ENCODE results near the gene CSPG4. TPM values are rescaled to one million over a fixed set of nuclear protein-coding genes. Genes with fewer than 3 reads are reported as not detected.
A peak's percentile ranks its signal among the peaks of the same experiment; 100 is the strongest.
"Not testable (repeated sequence)": the region's sequence is repeated elsewhere in the genome, so short reads cannot be mapped to it uniquely, and the experiment has no call there.

The CSPG4 gene, protein sequence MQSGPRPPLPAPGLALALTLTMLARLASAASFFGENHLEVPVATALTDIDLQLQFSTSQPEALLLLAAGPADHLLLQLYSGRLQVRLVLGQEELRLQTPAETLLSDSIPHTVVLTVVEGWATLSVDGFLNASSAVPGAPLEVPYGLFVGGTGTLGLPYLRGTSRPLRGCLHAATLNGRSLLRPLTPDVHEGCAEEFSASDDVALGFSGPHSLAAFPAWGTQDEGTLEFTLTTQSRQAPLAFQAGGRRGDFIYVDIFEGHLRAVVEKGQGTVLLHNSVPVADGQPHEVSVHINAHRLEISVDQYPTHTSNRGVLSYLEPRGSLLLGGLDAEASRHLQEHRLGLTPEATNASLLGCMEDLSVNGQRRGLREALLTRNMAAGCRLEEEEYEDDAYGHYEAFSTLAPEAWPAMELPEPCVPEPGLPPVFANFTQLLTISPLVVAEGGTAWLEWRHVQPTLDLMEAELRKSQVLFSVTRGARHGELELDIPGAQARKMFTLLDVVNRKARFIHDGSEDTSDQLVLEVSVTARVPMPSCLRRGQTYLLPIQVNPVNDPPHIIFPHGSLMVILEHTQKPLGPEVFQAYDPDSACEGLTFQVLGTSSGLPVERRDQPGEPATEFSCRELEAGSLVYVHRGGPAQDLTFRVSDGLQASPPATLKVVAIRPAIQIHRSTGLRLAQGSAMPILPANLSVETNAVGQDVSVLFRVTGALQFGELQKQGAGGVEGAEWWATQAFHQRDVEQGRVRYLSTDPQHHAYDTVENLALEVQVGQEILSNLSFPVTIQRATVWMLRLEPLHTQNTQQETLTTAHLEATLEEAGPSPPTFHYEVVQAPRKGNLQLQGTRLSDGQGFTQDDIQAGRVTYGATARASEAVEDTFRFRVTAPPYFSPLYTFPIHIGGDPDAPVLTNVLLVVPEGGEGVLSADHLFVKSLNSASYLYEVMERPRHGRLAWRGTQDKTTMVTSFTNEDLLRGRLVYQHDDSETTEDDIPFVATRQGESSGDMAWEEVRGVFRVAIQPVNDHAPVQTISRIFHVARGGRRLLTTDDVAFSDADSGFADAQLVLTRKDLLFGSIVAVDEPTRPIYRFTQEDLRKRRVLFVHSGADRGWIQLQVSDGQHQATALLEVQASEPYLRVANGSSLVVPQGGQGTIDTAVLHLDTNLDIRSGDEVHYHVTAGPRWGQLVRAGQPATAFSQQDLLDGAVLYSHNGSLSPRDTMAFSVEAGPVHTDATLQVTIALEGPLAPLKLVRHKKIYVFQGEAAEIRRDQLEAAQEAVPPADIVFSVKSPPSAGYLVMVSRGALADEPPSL (N-terminal part only)
- total RNA-seq (76.7 TPM), polyA plus RNA-seq (ENCODE audit: insufficient read depth in 1 of 8, insufficient read length in 8 of 8, low replicate concordance in 1 of 8) (100 to 1,000 TPM in 2 of 8 donors, 10 to 100 TPM in 6; 56.6 to 110 (median 87.0) TPM)
- long read RNA-seq, donor 1, full-length matches to known transcripts = 2 of 11 reads
- long read RNA-seq, donor 1, partial matches to known transcripts = 9 of 11 reads
- long read RNA-seq, donor 1, other reads (novel, unspliced or antisense) = 0 of 11 reads
- long read RNA-seq, donor 2 = 0 reads
- long read RNA-seq, donor 3, full-length matches to known transcripts = 9 of 244 reads
- long read RNA-seq, donor 3, partial matches to known transcripts = 235 of 244 reads
- long read RNA-seq, donor 3, other reads (novel, unspliced or antisense) = 0 of 244 reads
- long read RNA-seq, donor 4, full-length matches to known transcripts = 1 of 109 reads
- long read RNA-seq, donor 4, partial matches to known transcripts = 108 of 109 reads
- long read RNA-seq, donor 4, other reads (novel, unspliced or antisense) = 0 of 109 reads
- long read RNA-seq, donor 5, full-length matches to known transcripts = 2 of 59 reads
- long read RNA-seq, donor 5, partial matches to known transcripts = 57 of 59 reads
- long read RNA-seq, donor 5, other reads (novel, unspliced or antisense) = 0 of 59 reads
- long read RNA-seq, donor 6, full-length matches to known transcripts = 4 of 42 reads
- long read RNA-seq, donor 6, partial matches to known transcripts = 38 of 42 reads
- long read RNA-seq, donor 6, other reads (novel, unspliced or antisense) = 0 of 42 reads
- long read RNA-seq, donor 7, partial matches to known transcripts = 47 of 47 reads
- long read RNA-seq, donor 7, other reads (novel, unspliced or antisense) = 0 of 47 reads
- long read RNA-seq, donor 8, partial matches to known transcripts = 18 of 18 reads
- long read RNA-seq, donor 8, other reads (novel, unspliced or antisense) = 0 of 18 reads
- long read RNA-seq, donor 9, full-length matches to known transcripts = 1 of 45 reads
- long read RNA-seq, donor 9, partial matches to known transcripts = 44 of 45 reads
- long read RNA-seq, donor 9, other reads (novel, unspliced or antisense) = 0 of 45 reads
- long read RNA-seq, donor 10, full-length matches to known transcripts = 1 of 46 reads
- long read RNA-seq, donor 10, partial matches to known transcripts = 45 of 46 reads
- long read RNA-seq, donor 10, other reads (novel, unspliced or antisense) = 0 of 46 reads
- long read RNA-seq, donor 11, full-length matches to known transcripts = 1 of 36 reads
- long read RNA-seq, donor 11, partial matches to known transcripts = 35 of 36 reads
- long read RNA-seq, donor 11, other reads (novel, unspliced or antisense) = 0 of 36 reads

DNA sequence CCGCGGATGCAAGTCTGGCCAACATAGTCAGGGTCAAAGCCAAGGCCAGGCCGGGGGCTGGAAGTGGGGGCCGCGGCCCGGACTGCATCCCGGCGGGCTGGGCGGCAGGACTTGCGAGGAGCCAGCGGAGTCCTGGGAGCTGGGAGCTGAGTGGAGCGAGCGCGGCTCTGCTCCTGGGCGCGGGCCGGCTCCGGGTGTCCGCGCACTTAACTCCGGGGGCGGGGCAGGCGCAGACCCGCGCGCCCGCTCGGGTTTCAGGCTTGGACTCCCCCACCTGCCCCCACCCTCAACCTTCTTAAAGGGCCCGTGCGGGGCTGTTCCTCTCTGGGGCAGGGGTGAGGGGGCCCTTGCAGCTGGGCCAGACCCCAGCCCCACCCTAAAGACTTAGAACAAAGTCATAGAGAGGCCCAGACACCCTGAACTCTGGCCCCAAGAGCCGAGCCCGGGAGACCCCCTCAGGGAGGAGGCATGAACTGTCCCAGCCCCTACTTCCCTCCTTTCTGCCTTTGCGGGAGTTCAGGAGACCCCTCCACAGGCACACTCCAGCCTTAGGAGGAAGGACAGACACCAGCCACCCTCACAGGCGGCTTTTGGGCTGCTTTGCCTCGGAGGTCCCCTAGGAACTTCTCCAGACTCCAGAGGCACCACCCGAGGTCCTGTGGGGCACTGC is at the start of gene CSPG4:
CSPG4 (minus strand) TSS at position 181 of the 670 bp plus-strand sequence; CDS start at position 88, 93 bp downstream.
- DNase-seq = peak; percentile 93
- Histone ChIP-seq H3K4me3 (ENCODE audit: low read length) (peak within 1 kb of the TSS; percentile 83), H3K27ac (ENCODE audit: low read length) (peak within 1 kb of the TSS; percentile 91), H3K27me3 (ENCODE audit: control insufficient read depth, insufficient read depth, low read length) (peaks cover 6% of the 10 kb centered on the region), H3K36me3 (ENCODE audit: control insufficient read depth, insufficient read depth, low read length) (no peaks in the 10 kb centered on the region), H3K4me1 (ENCODE audit: control insufficient read depth, insufficient read depth, low read length) (peaks cover 68% of the 10 kb centered on the region), H3K9me3 (replicated peaks; ENCODE audit: control insufficient read depth, low read depth, low read length) (no peaks in the 10 kb centered on the region)
- under 1% methylated on average over 29 of the region's 36 CpGs for WGBS (ENCODE audit: insufficient coverage)

DNA sequence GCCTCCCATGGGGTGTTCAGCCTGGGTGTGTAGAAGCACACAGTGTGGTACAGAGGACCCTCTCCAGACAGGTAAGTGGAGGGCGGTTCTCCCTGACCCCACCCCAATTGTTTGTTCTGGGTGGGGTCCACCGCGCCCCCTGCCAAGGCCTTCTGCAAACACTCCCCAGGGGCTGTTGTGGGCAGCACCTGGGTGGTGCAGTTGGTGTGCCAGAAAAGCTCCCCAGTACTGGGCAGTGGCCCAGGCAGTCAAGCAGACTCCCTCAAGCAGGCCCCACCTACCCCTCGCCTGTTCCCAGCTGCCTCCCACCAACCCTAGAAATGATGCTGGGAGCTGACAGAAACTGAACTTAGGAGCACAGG is 49.7 kb upstream of the CSPG4 start:
- not testable (repeated sequence) for H3K4me3 ChIP-seq (ENCODE audit: low read length); H3K4me1 ChIP-seq (ENCODE audit: control insufficient read depth, insufficient read depth, low read length)
- 92% methylated on average over 2 of the region's 4 CpGs for WGBS (ENCODE audit: insufficient coverage)

DNA sequence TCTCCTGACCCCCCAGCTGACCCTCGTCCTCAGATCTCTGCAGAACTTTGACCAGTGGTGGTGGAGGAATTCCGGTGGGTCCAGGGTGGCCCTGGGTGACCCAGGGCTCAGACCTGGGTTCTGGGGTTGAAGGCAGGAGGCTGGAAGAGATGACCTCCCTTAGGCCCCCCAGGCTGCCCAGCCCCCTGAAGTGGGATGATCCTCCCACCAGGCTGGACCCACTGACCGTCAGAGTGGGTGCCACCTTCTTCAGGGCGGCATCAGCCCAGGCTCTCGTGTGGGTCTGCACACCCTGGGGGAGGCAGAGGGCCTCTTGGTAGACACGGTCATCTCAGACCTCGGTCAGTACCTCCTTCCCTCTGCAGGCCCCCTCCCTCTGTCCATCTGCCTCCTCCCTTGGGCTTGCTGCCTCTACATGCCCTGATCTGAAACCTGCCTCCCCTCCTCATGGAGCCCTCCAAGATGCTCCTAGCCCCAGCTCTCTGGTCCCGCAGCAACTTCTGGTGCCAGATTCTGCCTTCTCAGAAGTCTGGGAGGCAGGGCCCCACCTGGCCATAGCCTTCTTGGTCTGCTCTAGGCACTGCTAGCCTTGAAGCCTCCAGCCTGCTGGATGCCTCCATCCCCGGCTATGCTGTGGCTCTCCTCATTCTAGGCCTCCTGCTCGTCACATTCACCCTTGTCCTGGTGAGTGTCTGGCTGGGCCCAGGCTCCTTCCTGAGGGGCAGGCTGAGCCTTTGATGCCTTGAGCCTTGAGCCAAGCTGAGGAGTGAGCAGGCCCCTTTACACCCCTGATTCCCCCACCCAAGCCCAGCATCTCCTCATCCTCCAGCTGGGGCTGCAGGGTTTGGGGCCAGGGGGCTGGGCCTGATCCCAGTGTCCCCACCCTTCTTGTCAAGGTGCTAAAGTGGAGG is 49.1 kb upstream of the CSPG4 start:
- no peaks in the 10 kb centered on the region for H3K36me3 ChIP-seq (ENCODE audit: control insufficient read depth, insufficient read depth, low read length)
- H3K4me1 ChIP-seq (ENCODE audit: control insufficient read depth, insufficient read depth, low read length) = peaks cover 5% of the 10 kb centered on the region
- H3K9me3 ChIP-seq (replicated peaks; ENCODE audit: control insufficient read depth, low read depth, low read length) = no peaks in the 10 kb centered on the region
- no peak overlapping the region for H3K27ac ChIP-seq (ENCODE audit: low read length)
- no peaks in the 10 kb centered on the region for H3K27me3 ChIP-seq (ENCODE audit: control insufficient read depth, insufficient read depth, low read length)
- DNase-seq = no peak
- 86% methylated on average over 6 of the region's 10 CpGs for WGBS (ENCODE audit: insufficient coverage)
- H3K4me3 ChIP-seq (ENCODE audit: low read length) = no peak overlapping the region

More for the DNA sequence above, 49.7 kb upstream of the CSPG4 start:
- H3K27ac ChIP-seq (ENCODE audit: low read length); H3K9me3 ChIP-seq (replicated peaks; ENCODE audit: control insufficient read depth, low read depth, low read length); H3K36me3 ChIP-seq (ENCODE audit: control insufficient read depth, insufficient read depth, low read length); H3K27me3 ChIP-seq (ENCODE audit: control insufficient read depth, insufficient read depth, low read length); DNase-seq: not testable (repeated sequence)

DNA sequence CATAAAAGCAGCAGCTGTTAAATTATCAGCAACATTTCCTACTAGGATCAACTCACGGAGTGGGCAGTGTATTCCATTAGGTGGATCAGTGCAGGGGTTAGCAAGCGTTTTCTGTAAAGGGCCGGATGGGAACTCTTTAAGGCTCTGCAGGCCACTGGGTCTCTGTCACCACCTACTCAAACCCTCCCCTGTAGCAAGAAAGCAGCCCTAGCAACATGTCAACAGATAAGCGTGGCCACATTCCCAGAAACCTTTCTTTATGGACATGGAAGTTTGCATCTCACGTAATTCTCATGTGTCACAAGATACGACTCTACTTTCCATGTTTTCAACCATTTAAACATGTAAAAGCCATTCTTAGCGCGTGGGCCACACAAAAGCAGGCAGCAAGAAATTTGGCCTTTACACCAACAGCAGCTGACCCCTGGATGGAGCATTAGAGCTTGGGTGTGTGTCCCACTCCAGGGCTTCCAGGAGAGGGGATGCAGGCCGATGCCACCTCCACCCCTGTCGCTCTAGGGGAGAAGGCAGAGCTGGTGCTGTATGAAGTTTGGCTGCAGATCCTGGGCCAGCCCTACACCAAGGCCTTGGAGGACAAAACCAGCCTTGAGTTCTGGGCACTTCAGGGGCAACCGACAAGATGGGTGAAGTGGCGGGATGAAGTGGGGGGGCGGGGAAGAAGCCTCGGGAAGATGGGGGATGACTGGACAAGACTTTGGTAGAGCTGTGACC is 48.2 kb upstream of the CSPG4 start:
- Histone ChIP-seq H3K9me3 (replicated peaks; ENCODE audit: control insufficient read depth, low read depth, low read length) (no peaks in the 10 kb centered on the region), H3K27ac (ENCODE audit: low read length) (no peak overlapping the region), H3K4me3 (ENCODE audit: low read length) (no peak overlapping the region), H3K27me3 (ENCODE audit: control insufficient read depth, insufficient read depth, low read length) (no peaks in the 10 kb centered on the region), H3K4me1 (ENCODE audit: control insufficient read depth, insufficient read depth, low read length) (peaks cover 5% of the 10 kb centered on the region), H3K36me3 (ENCODE audit: control insufficient read depth, insufficient read depth, low read length) (no peaks in the 10 kb centered on the region)
- WGBS (ENCODE audit: insufficient coverage) = 80% methylated on average over 9 of the region's 14 CpGs
- DNase-seq = no peak

DNA sequence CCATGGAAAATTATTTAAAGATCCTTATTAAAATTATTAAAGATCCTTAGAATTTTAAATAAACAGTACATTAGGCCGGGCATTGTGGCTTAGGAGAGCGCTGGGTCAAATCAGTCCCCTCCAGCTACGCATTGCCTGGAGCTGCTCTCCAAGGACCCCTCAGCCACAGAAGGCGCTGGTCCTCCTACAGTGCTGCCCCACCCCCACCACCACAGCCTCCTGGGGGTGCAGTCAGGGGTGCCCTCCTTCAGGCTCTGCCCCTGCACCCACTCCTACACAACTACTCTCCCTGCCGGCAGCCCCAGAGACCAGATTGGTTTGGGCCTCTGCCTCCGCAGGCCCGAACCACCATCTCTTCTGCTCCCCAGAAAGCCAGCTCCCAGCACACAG is 47.5 kb upstream of the CSPG4 start:
- WGBS (ENCODE audit: insufficient coverage) = 100% methylated on average over 1 of the region's 7 CpGs
- H3K27me3 ChIP-seq (ENCODE audit: control insufficient read depth, insufficient read depth, low read length); H3K4me3 ChIP-seq (ENCODE audit: low read length); H3K27ac ChIP-seq (ENCODE audit: low read length); H3K4me1 ChIP-seq (ENCODE audit: control insufficient read depth, insufficient read depth, low read length); H3K36me3 ChIP-seq (ENCODE audit: control insufficient read depth, insufficient read depth, low read length); H3K9me3 ChIP-seq (replicated peaks; ENCODE audit: control insufficient read depth, low read depth, low read length); DNase-seq: not testable (repeated sequence)

DNA sequence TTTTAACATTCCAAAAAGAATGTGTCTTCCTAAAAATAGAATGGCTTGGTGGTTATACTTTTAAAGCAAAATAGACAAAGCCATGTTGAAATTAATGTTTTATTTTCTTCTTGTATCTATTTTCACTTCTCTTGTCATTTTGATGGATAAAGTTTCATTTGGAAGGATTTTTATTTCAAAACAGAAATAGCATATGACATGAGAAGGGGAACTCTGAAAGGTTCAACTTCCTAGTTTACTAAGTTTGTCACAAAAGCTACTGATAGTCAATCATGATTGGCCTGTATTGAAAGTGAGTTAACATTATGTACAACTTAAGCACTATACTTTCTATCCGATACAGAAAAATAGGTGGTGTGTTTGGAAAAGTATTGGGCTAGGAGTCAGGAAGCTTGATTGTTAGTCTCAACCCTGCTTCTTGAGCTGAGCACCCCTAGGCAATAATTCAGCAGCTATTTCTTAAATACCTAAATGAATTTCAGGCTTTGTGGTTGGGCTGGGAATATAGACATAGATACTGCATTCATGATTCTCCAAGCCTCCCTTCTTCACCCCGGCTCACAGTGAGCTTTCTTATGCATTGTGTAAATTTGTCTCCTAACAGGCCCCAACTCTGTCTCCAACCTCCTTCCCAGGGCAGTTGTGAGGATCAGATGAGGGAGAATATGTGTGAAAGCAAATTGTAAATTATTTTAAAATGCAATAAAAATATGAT is 46.9 kb upstream of the CSPG4 start:
- Histone ChIP-seq H3K9me3 (replicated peaks; ENCODE audit: control insufficient read depth, low read depth, low read length) (no peaks in the 10 kb centered on the region), H3K4me3 (ENCODE audit: low read length) (no peak overlapping the region), H3K4me1 (ENCODE audit: control insufficient read depth, insufficient read depth, low read length) (peaks cover 5% of the 10 kb centered on the region), H3K27me3 (ENCODE audit: control insufficient read depth, insufficient read depth, low read length) (no peaks in the 10 kb centered on the region), H3K27ac (ENCODE audit: low read length) (no peak overlapping the region), H3K36me3 (ENCODE audit: control insufficient read depth, insufficient read depth, low read length) (no peaks in the 10 kb centered on the region)
- DNase-seq = no peak
- no CpG with 5 or more reads among the region's 2 CpGs for WGBS (ENCODE audit: insufficient coverage)

Measured in muscle of leg (tissue), 16 donors.